Cerebellar nuclear complex (tissue), 1 donor: ENCODE data around the gene PFKP.

ENCODE experiments used
- DNase-seq, 2 experiments: peaks; one replicate each; lab custom pipeline; 2025; lab: John Stamatoyannopoulos, UW

PFKP gene

DNA sequence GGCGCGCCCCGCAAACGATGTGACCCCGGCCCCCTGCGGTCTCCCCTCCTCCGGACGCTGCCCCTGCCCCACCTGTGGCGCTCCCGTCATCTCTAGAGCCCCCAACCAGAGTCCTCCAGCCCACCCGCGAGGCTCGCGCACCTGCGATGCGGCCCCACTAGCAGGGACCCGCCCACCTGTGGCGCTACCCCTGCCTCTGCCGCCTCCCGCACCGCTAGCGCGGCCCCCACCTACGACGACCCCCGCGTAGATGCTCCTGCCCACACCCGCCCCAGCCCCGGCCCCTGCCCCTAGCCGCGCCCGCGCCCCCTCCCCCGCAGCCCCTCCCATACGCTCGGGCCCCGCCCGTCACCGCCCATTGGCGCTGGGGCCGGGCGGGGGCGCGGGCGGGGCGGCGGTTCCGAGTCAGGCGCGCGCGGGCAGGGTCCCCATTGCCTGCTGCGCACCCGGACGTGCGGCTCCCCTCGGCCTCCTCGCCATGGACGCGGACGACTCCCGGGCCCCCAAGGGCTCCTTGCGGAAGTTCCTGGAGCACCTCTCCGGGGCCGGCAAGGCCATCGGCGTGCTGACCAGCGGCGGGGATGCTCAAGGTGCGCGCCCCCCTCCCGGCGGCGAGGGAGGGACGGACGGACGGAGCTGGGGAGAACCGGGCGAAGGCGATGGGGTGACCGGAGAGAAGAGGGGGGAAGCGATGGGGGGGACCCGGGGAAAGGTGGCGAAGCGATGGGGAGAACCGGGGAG is at the start of gene PFKP:
TSS of gene PFKP (plus strand) at position 431 of the 741 bp plus-strand sequence. CDS start at position 479, 48 bp downstream.
- no peak for DNase-seq

DNA sequence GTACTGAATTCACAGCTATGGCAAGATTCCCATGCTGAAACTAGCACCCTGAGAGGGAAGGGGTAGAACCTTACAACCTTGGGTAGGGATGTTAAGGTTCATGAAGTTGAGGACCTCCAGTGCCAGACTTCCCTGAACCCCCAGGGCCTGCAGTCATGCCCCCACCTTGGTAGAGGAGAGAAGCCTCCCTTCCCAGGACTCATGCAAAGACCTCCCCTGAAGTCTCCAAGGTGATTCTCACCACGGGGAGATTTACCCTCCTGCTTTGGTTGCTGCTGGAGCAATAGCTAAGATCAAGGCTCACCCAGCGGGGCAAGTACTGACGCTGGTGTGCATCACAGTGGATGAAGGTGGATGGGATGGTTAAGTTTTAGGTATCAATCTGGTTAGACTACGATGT is 49.1 kb upstream of the PFKP start:
- no peak for DNase-seq

DNA sequence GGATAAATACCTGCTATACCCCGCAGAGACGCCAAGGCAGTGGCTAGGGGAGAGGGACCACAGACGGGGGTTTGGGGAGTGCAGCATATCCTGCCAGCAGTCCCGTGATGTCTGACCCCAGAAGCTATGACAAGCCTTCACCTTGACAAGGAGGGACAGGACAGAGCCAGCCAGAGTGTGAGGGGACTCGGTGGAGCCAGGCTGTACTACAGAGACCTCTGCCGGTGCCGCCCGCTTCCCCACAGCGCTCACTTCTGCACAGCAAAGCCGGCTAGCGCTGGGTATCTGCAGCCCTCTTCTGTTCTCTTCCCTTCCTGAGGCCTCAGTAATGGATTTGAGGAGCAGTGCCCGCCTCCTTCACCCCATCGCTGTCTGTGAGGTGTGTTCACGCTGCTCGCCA is 47.0 kb upstream of the PFKP start:
- no peak for DNase-seq

DNA sequence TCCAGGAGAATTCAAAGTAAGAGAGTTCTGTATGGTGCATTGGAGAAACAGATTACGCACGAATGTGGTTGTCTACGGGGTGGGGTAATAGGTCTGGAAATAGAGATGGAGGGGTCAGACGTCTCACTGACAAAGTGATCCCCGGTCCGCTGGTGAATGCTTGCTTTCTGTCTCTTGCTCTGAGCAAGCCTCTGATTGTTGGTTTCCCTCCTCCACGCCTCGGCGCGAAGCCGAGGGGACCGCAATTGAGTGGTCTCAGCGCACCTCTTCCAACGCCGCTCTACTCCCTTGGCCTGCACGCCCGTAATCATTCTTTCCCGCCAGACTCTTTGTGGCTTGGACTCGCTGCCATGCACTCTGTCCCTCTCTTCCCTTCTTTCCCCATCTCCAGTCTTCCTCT is 46.5 kb upstream of the PFKP start:
- no peak for DNase-seq

DNA sequence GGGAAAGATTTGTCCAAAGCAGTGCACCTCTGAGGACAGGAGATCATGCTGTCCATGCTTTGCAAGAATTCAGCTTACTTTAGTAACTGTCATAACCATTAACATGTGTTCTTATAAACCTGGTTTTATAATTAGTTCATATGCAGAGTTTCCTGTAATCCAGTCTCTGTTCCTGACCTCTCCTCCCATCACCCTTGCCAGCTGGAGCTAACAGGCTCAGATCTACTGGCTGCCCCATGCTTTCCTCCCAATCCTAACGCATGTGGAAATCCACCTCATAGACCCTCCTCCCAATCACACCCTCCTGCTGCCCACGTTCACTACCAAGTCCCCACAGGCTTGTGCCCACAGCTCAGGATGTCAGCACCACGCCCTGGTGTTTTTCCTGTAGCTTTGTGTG is 45.3 kb upstream of the PFKP start:
- DNase-seq = no peak

DNA sequence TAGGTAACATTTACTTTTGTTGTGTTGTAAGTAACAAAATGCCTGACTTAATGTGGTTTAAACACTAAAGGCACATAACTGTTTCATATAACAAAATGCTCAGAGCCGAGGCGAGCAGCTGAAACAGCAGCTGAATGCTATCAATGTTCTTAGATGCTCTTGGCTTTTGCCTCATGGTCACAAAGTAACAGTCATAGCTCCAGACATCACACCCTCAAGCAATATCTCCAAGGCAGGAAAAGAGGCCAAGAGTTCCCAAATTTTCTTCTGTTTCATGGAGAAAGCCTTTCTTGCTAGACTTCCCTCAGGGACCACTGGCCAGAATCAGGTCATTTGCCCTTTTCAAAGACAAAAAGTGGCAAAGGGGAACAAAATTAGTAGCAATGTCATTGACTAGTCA is 43.5 kb upstream of the PFKP start:
- no peak for DNase-seq

DNA sequence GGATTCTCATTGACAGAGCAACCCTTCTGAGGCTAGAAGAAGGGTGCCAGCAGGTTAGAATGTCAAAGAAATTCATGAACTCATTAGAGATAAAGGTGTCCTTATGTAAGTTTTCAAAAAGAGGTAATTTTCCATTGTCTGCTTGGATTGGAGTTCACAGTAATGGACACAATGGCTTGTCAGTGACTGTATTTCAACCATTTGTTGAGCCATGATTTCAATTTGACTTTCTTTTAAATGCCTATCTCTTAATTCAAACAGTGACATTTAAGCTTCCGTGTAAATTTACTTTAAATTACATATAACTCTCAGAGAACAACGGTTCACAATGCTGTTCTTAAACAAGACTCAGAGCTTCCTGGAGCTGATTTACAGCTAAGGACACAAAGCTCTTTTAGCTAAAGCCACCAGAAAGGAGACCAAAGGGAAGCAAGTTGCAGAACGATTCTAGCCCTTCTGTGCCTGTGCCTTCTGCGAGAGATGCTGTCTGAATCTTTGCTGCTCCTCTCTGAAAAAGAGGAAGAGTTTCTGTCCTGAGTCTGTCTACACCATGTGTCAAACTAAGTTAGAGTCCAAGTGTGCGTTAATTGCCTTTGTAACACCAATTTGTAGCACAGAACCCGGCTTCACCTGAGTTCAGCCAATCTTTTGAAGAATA is 42.2 kb upstream of the PFKP start:
- no peak for DNase-seq

DNA sequence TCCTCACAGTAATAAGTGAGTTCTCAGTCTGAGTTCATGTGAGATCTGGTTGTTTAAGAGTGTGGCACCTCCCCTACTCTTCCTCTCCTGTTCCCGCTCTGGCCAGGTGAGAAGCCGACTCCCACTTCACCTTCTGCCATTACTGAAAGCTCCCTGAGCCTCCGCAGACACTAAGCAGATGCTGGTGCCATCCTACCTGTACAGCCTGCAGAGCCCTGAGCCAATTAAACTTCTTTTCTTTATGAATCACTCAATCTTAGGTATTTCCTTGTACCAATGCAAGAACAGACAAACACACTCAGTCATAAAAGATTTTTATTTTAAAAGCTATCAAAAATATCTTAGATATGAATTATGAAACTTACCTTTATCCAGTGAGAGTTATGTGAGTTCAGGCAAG is 39.5 kb upstream of the PFKP start:
- DNase-seq = no peak

DNA sequence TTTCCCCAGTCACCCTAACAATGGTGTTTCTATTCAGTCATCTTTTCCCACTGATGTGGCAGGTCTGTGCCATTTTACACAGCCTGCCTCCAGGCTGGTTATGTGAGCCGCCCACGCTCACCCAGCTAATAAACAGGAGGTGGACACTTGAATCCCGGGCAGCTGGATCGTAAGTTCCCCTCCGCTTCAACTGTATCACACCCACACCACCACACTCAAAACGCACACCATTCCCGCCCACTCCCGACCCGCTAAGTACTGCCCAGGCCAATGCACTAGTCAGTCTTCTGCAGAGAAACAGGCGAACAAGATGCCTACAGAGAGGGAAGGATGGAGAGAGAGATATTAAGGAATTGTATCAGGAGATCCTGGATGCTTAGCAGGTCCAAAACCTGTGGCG is 38.9 kb upstream of the PFKP start:
- DNase-seq = no peak

DNA sequence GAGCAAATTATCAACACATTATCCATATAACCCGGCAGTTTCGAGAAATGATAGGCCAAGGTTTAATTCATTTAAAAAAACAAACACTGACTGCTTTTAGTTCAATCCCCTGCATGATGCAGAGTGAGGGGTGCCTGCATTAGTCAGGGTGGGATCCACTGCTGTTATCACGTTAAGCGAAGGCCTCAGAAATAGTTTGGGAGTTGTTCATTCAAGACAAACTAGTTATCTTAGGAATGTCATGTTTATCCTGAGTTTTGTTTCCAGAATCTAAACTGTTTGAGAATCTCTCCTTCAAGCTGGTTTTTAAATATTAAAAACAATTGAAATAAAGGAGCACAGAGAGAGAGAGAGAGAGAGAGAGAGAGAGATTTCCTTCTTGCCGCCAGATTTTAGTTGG is 36.6 kb upstream of the PFKP start:
- no peak for DNase-seq

DNA sequence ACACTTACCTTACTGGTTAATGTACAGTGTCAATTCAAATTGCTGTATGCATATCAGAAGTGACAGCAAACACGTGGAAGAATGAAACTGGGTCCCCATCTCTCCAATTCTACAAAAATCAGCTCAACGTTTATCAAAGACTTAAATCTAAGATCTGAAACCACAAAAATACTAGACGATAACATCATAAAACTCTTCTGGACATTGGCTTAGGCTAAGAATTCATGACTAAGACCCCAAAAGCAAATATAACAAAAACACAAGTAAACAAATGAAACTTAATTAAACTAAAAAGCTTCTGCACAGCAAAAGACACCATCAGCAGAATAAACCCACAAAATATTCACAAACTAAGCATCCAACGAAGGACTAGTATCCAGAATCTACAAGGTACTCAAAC is 35.9 kb upstream of the PFKP start:
- DNase-seq = no peak

DNA sequence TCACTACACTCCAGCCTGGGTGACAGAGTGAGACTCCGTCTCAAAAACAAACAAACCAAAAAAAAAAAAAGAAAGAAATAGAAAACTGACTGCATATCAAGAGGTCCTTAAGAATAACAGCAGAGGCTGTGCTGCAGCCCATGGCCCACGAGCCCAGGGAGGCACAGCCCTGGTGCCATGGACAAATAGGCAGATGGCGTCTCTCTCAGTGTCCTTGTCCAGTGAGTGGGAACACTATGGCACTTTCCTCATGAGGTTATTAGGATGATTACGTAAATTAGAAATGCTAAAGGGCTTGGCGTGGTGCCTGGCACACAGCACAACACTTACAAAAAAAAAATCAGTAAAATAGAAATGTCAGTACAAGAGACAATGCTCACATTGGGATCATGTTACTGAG is 33.4 kb upstream of the PFKP start:
- no peak for DNase-seq

DNA sequence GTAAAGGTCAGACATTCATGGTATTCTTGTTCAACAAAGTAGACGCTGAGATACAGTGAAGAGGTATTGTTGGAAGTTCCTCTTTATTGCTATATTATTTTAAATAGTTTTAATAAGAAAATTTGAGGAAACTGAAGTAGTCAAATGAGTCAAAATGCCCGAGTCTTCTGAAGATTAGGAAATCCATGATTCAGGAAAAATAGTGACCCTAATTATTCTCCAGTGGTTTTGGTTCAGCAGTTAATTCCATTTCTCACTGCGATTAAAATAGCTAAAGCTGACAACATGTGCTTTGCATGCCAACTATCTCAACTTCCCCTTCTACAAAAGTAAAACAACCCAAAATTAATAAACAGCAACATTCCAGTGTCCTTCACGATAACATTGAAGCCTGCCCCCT is 32.7 kb upstream of the PFKP start:
- no peak for DNase-seq

DNA sequence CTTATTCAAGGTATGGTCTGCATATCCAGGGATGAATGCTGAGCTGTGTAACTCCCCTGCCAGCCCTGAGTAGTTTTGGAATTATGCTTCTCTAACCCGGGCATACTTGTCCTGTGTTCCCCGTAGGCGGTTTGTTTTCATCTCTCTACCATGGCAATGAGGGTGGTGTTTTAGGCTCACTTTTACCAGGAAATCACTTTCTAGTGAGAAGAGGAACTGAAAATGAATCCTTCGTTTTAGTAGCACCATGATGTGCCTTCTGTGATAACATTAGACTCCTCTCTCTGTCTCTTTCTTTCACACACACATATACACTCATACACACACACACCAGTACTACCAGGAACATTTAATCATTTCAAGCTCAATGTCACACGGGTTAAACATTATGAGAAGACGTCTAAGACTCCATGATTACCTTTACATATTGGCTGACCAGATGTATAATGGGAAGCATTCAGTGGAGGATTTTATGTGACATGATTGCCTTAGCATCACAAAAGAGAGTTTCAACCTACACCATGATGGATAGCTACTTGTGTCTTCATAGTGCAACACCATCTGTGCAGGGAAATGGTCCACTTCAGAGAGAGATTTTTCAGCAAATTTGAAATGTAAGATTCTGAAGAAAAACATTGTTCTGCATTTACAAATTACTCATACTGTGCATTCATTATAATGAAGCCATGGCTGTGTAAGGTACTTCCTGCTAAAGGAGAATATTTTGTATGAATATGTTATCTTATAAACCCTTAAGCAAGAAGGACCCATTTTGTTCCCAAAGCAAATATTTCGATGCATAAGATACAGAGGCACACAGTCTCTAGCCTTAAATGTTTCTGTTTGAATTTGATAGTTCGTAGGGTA is 31.0 kb upstream of the PFKP start:
- no peak for DNase-seq

DNA sequence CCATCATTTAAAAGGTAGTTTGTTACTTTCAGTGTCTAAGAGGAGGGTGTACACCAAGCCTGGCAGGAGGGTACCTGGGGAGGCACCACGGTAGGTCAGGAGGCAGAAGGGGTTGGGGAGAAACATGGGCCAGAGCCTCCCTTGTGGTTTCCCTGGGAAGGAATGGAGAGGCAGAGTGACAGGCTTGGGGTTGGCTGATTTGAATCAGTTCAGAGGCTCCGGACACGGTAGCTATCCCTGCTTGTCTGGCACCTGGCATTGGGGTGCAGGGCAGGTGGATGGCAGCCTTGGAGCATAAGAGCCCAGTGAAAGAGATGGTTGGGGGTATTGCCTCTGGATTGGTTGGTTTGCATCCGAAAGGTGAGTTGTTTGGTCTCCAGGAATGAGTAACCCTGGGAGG is 30.2 kb upstream of the PFKP start:
- no peak for DNase-seq

DNA sequence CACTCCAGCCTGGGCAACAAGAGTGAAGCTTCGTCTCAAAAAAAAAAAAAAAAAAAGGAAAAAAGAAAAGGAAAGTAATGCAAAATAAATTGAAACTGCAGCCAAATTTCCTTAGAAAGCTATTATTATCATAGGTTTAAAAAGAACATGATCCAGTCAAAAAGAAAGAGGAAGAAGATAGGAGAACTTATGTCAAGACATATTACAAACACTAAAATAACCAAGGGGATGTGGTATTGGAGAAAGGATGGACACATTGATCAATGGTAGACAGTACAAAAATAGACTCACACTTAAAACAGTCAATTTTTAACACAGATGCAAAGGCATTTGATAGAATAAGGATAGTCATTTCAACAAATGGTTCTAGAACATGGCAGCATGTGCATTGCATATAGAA is 27.3 kb upstream of the PFKP start:
- no peak for DNase-seq

DNA sequence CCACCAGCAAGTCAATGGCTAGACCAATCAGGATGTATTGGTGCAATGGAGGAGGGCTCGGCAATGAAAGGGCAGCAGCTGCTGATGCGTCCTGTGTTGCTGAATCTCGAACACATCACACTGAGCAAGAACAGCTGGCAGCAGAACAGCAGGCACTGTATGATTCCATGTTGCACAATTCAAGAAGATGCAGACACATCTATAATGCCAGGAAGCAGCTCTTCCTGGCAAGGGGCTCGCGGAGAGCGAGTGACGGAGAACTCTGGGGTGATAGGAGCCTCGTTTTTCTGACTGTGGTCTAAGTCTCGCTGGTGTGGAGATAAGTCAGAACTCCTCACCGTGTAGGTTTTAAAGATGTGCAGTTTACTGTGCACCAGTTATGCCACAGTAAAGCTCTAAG is 24.8 kb upstream of the PFKP start:
- DNase-seq = no peak

DNA sequence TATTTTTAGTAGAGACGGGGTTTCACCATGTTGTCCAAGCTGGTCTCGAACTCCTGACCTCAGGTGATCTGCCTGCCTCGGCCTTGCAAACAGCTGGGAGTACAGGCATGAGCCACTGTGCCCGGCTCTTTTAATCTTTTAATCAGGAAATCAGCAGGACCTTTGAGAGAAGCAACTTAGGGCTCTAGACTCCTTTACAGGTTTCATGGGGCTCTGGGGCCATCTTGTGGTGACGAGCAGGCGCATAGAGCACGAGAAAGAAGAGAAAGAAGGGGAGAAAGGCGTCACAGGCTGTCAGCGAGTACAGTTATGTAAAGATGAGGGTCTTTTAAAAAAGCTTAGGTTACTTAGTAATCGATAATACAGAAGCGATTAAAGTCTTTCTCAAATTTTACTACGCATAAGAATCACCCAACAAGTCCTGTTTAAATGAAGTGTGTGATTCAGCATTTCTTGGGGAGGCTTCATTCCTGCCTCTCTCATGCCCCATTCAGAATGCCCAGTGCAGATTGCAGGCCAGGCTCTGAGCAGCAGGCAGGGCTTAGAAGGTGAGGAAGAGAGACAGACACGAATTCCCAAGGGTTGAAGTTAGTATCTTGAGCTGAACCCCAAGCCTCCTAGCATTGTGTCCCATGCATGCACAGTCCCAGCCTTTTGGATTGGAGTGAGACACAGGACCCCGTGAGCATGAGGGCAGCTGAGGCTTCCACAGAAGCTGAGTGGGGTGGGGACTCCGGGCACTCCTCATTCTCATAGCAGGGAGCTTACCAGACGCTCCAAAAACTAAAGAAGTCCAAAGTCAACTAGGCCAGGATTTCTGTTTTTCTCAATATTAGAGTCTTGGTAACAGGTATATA is 23.6 kb upstream of the PFKP start:
- peak in 1 of 2 experiments; percentile 28 for DNase-seq

DNA sequence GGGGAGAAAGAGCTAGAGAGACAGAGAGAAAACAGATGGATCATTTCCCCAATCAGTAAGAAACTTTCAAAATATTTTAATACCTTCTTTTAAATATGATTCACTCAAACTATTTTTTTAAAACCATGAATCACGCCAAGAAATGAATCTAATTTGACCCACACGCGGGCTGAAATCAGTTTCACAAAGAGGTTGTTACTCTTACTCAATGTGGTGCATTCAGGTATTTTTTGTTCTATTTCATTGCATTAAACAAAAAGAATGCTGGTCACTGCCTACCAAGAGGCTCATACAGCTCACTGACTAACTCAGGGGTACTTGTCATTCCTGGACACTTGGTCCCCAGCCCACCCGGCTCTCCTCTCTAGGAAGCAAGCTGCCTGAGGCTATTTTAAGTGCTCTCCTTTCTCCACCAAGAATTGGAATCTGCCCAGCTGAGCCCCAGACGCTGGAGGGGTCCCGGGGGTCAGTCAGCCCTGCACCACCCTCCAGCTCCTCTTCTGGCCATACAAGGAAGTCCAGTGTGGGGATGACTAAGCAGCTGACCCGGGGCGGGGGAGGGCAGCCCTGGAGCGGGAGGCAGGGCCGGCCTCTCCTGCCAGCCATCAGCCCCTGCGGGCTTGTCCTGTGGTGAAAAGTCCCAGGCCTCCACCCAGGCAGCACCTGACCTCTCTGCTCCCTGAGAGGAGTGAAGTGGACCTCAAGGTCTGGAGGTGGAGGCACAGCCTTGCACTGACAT is 21.7 kb upstream of the PFKP start:
- DNase-seq = no peak

DNA sequence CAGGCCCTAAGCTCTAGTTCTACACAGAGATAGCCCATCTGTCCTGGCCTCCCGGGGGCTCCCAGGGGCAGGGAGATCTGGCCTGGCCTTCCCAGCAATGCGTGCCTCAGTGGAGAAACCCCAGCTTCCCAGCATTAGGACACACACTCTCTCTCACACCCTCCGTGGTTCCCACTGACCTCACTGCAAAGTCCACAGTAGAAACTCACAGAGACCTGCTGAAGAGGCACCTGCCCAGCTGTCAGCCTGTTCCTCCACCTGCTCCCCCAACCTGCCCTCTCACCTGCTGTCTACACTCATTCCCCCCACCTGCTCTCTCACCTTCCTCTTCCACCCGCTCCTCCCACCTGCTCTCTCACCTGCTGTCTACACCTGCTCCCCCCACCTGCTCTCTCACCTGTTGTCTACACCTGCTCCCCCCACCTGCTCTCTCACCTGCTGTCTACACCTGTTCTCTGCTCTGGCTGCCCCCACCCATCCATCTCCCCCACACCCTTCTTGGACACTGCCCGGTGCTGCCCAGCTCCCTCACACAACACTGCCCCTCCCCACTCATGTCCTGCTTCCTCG is 21.1 kb upstream of the PFKP start:
- no peak for DNase-seq

DNA sequence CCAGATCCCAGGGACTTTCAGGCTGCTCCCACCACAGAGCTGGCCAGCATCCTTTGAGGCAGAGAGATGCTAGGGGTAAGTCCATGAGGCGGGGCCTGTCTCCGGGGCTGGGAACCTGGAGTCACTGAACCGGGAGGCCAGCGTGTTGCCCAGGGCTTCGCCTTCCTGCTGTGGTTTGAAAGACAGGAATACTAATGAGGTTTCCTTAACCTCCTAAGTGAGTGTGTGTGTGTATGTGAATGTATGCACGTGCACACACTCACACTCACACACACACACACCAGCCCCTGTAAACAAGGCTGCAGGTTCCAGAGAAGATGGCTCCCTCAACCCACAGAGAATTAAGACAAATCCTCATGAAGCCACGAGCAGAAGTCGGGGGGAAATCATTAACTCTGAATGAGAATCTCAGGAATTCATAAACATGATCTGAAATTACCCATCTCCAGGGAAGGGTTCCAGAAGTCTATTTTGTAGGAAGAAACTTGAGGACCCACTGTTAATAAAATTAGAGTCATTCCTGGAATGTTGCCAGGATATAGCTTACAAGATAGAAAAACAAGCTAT is 20.3 kb upstream of the PFKP start:
- DNase-seq = no peak
